GM13976 (cell line): ENCODE measurements around the gene MED23.

Experiments used
- DNase-seq: peaks from one replicate; pipeline ENCODE4 v3.0.0; 2012; ENCODE audit warnings: low spot score
- in situ Hi-C: fragments of 300-500 bp; cut with MboI; formaldehyde crosslinking; loops from one replicate; pipeline ENCODE4 v1.12.0; 2022; ENCODE audit warnings: low sequenced_read_pairs, mixed read lengths, inconsistent platforms; ENCODE audit not compliant: unreplicated experiment
- TF ChIP-seq, protein P1 (sequence below): IDR thresholded peaks from 2 replicates; pipeline ENCODE4 v1.5.1; 2012; ENCODE audit warnings: borderline replicate concordance, mild to moderate bottlenecking; ENCODE audit not compliant: insufficient read depth; ENCODE audit errors: extremely low read depth, missing control alignments, control extremely low read depth

Gene MED23

DNA sequence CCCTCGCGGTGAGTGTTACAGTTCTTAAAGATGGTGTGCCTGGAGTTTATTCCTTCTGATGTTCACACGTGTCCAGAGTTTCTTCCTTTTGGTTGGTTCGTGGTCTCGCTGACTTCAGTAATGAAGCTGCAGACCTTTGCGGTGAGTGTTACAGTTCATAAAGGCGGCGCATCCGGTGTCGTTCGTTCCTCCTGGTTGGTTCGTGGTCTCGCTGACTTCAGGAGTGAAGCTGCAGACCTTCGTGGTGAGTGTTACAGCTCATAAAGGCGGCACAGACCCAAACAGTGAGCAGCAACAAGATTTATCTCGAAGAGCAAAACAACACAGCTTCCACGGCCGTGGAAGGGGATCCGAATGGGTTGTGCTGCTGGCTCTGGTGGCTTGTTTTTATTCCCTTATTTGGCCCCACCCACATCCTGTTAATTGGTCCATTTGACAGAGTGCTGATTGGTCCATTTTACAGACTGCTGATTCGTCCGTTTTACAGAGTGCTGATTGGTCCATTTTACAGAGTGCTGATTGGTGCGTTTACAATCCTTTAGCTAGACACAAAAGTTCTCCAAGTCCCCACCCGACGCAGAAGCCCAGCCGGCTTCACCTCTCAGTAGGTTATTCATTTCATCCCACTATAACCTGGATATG, 103.2 kb downstream of the MED23 start:
- in situ Hi-C loops, result loop anchor here (10.0 kb wide), 1 partner anchor 320 kb away; no protein-coding TSS in a partner anchor
- DNase-seq, result no peak
- TF ChIP-seq, protein P1, sequence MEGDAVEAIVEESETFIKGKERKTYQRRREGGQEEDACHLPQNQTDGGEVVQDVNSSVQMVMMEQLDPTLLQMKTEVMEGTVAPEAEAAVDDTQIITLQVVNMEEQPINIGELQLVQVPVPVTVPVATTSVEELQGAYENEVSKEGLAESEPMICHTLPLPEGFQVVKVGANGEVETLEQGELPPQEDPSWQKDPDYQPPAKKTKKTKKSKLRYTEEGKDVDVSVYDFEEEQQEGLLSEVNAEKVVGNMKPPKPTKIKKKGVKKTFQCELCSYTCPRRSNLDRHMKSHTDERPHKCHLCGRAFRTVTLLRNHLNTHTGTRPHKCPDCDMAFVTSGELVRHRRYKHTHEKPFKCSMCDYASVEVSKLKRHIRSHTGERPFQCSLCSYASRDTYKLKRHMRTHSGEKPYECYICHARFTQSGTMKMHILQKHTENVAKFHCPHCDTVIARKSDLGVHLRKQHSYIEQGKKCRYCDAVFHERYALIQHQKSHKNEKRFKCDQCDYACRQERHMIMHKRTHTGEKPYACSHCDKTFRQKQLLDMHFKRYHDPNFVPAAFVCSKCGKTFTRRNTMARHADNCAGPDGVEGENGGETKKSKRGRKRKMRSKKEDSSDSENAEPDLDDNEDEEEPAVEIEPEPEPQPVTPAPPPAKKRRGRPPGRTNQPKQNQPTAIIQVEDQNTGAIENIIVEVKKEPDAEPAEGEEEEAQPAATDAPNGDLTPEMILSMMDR, result no peak

DNA sequence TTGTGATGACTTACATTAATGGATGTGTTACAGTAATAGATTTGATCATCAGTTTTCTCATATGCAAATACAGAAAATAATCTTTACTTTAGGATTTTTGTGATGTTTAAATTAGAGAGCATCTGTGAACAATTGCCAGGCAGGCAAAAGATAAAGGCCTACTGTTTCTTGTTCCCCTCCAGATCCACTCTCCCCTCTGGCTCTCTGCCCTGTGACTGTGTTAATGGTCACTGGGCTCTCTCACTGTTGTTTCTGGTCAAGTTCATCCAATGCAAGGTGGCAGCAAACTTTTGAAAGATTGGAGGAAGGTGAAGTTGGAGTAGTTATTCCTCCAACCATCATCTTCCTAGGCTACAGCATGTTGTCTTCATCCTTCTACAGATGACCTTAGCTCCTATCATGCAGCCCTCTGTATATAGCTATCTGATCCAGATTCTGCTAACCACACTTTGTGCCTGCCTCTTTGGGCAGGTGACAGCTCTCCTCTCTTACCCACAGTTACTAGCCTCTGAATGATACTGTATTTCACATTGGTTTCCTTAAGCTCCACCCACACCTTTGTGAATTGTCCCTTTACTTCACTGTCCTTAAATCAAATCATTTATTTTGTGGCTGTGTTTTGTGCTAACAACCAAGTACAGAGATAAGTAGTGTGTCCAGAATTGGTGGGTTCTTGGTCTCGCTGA, 103.9 kb downstream of the MED23 start:
- TF ChIP-seq, protein P1, result no peak
- in situ Hi-C loops, result loop anchor here (10.0 kb wide), 1 partner anchor 319 kb away; no protein-coding TSS in a partner anchor
- no peak for DNase-seq
